ENCODE data around the gene BCAN.
A peak's percentile ranks its signal among the peaks of the same experiment; 100 is the strongest.

BCAN gene, protein sequence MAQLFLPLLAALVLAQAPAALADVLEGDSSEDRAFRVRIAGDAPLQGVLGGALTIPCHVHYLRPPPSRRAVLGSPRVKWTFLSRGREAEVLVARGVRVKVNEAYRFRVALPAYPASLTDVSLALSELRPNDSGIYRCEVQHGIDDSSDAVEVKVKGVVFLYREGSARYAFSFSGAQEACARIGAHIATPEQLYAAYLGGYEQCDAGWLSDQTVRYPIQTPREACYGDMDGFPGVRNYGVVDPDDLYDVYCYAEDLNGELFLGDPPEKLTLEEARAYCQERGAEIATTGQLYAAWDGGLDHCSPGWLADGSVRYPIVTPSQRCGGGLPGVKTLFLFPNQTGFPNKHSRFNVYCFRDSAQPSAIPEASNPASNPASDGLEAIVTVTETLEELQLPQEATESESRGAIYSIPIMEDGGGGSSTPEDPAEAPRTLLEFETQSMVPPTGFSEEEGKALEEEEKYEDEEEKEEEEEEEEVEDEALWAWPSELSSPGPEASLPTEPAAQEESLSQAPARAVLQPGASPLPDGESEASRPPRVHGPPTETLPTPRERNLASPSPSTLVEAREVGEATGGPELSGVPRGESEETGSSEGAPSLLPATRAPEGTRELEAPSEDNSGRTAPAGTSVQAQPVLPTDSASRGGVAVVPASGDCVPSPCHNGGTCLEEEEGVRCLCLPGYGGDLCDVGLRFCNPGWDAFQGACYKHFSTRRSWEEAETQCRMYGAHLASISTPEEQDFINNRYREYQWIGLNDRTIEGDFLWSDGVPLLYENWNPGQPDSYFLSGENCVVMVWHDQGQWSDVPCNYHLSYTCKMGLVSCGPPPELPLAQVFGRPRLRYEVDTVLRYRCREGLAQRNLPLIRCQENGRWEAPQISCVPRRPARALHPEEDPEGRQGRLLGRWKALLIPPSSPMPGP

DNA sequence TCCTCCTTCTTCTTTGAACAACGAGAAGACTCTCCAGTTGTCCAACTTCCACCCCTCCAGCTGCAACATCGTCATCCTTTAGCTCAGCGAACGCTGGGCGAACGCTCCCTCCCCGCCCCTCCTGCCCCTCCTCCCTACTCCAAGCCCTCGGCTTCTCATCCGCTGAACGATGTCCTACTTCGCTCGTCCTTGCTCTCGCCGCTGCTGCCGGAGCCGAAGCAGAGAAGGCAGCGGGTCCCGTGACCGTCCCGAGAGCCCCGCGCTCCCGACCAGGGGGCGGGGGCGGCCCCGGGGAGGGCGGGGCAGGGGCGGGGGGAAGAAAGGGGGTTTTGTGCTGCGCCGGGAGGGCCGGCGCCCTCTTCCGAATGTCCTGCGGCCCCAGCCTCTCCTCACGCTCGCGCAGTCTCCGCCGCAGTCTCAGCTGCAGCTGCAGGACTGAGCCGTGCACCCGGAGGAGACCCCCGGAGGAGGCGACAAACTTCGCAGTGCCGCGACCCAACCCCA lies at the start of gene BCAN:
Gene BCAN, plus strand, starts transcription at position 357 of the 504 bp plus-strand sequence. CDS start 3,938 bp downstream, outside the sequence.
- DNase-seq (ENCODE audit: low spot score in 2 of 2): no peak
- Mint-ChIP-seq H3K36me3 (no peaks in the 10 kb centered on the region), H3K27ac (no peak within 1 kb of the TSS), H3K4me3 (peak within 1 kb of the TSS; percentile 76), H3K9me3 (no peaks in the 10 kb centered on the region), H3K27me3 (peaks cover 53% of the 10 kb centered on the region), H3K4me1 (peaks cover 20% of the 10 kb centered on the region)
- peak; percentile 36 for ATAC-seq (ENCODE audit: low read depth)

DNA sequence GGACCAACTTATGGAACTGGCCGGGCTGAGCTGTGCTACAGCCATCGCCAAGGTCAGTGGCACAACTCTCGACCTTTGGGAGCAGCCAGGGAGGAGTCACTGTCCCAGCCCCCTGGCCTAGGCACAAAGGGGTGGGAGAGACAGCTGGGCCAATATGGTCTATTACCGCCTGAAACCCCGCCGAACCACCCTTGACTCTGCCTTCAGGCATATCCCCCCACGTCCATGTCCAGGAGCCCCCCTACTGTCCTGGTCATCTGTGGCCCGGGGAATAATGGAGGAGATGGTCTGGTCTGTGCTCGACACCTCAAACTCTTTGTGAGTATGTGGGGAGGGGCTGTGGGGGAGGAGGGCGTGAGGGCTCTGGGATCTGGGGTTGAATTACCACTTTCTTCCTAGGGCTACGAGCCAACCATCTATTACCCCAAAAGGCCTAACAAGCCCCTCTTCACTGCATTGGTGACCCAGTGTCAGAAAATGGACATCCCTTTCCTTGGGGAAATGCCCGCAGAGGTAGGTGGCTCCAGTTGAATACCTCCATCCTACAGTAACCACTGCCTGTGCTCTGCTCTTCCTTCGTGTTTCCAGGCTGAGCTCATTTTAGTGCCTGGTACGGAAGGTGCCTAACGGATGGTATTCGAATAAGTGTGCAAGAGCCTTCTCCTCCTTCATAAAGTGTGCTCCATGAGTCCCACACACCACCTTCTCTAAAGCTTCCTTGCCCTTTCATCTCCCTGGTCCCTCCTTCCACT lies 49.6 kb upstream of the BCAN start:
- Mint-ChIP-seq H3K4me3 (peak overlapping the region; percentile 84), H3K36me3 (peaks cover 12% of the 10 kb centered on the region), H3K9me3 (no peaks in the 10 kb centered on the region), H3K27me3 (no peaks in the 10 kb centered on the region), H3K4me1 (peaks cover 19% of the 10 kb centered on the region), H3K27ac (peak overlapping the region; percentile 84)
- no peak for ATAC-seq (ENCODE audit: low read depth)
- no peak for DNase-seq (ENCODE audit: low spot score in 2 of 2)

DNA sequence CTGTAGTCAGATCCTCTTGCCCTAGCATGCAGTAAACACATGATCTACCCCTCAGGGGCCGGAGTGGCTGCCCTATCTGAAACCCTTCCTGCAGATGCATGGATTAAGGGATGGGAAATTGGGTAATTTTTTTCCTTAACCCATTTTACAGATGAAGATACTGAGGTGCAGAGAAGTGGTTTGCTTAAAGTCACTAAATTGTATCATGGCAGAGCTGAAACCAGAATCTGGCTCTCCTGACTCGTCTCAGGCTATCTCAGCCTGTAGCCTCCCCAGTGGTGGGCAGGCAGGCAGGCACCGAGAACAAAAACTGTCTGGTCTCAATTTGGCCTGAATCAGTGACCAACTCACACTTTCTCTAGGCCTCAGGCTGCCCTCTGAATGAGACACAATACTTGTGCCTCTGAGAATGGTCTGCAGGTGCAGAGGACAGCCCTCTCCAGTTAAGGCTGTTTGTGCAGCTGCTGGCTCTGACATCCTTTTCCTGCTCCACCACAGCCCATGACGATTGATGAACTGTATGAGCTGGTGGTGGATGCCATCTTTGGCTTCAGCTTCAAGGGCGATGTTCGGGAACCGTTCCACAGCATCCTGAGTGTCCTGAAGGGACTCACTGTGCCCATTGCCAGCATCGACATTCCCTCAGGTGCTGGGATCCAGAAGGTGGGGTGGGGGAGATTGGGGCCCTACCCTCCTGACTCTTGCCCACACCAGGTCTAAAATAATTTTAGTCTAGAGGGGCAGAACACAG lies 48.8 kb upstream of the BCAN start:
- ATAC-seq (ENCODE audit: low read depth) (no peak), DNase-seq (ENCODE audit: low spot score in 2 of 2) (no peak)
- Mint-ChIP-seq H3K9me3 (no peaks in the 10 kb centered on the region), H3K4me3 (peak overlapping the region; percentile 84), H3K27ac (peak overlapping the region; percentile 5), H3K36me3 (peaks cover 12% of the 10 kb centered on the region), H3K4me1 (peaks cover 19% of the 10 kb centered on the region), H3K27me3 (no peaks in the 10 kb centered on the region)

DNA sequence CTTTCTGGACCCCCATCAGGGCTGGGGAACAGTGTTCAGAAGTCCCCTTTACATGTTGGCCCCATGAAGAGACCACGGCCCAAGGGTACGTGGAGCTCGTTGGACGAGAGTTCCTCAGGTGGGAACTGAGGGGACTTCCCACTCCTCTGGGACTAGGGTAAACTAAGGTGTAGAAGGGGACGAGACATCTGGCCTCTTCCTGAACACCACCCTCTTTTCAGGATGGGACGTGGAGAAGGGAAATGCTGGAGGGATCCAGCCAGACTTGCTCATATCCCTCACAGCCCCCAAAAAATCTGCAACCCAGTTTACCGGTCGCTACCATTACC lies 48.3 kb upstream of the BCAN start:
- H3K27ac Mint-ChIP-seq: no peak overlapping the region
- H3K4me3 Mint-ChIP-seq: no peak overlapping the region
- H3K9me3 Mint-ChIP-seq: no peaks in the 10 kb centered on the region
- H3K4me1 Mint-ChIP-seq: peaks cover 19% of the 10 kb centered on the region
- ATAC-seq (ENCODE audit: low read depth): no peak
- no peak for DNase-seq (ENCODE audit: low spot score in 2 of 2)
- peaks cover 18% of the 10 kb centered on the region for H3K36me3 Mint-ChIP-seq
- no peaks in the 10 kb centered on the region for H3K27me3 Mint-ChIP-seq

DNA sequence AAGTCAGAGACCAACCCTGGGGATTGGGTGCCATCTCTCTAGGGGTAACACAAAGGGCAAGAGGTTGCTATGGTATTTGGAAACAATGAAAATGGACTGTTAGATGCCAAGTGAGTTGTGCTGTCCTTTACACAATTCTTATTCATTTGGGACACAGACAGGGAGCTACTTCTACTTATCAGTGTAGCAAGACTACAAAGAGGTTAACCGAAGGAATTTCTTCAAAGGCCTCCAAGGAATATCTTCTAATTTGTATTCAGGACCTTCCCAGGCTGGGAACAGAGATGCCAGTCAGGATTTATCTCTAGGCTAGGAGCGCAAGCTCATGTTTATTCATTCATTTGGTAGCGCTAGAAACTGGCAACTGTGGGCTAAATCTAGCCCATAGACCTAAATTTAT lies 47.7 kb upstream of the BCAN start:
- Mint-ChIP-seq H3K4me3 (no peak overlapping the region), H3K4me1 (peaks cover 19% of the 10 kb centered on the region), H3K27me3 (no peaks in the 10 kb centered on the region), H3K27ac (no peak overlapping the region), H3K9me3 (no peaks in the 10 kb centered on the region), H3K36me3 (peaks cover 20% of the 10 kb centered on the region)
- no peak for ATAC-seq (ENCODE audit: low read depth)
- DNase-seq (ENCODE audit: low spot score in 2 of 2): no peak

DNA sequence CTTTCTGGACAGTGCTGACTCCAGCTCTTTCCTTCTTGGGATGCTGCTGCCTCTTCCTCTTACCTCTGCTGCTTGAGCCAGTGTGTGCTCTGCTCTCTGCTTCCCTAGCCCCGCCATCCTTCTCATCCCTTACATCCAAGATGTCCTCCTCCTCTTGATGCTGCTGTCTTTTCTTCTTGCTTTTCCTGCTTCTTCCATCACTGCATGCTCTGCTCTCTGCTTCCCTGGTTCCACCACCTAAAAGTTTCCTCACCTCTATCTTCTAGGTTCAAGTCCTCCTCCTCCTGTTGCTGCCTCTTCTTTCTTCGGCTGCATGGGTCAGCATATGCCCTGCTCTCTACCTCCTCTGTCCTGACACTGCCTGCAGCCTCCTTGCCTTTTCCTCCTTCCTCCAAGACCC lies 46.9 kb upstream of the BCAN start:
- no peaks in the 10 kb centered on the region for H3K9me3 Mint-ChIP-seq
- DNase-seq (ENCODE audit: low spot score in 2 of 2) (no peak), ATAC-seq (ENCODE audit: low read depth) (no peak)
- no peak overlapping the region for H3K27ac Mint-ChIP-seq
- H3K4me1 Mint-ChIP-seq: peaks cover 19% of the 10 kb centered on the region
- H3K36me3 Mint-ChIP-seq: peaks cover 20% of the 10 kb centered on the region
- H3K27me3 Mint-ChIP-seq: no peaks in the 10 kb centered on the region
- H3K4me3 Mint-ChIP-seq: no peak overlapping the region

DNA sequence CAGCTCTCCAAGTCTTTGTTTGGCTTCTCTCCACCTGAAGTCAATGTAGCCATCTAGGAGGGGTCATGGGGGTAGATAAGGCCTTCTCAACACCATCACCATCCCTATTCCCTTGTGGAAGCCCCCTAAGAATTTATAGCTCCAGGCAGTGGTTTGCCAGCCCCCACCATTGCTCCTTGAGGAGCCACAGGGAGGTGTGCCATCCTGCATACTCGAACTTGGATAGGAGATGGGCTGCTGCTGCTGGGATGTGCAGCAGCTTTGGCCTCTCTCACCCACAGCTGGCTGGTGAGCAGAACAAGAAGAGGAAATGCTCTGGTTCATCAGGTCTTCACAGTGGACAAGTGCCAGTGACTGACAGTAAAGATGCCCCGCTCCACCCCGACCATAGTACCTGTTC lies 45.5 kb upstream of the BCAN start:
- H3K36me3 Mint-ChIP-seq: peaks cover 20% of the 10 kb centered on the region
- H3K9me3 Mint-ChIP-seq: no peaks in the 10 kb centered on the region
- ATAC-seq (ENCODE audit: low read depth) (no peak), DNase-seq (ENCODE audit: low spot score in 2 of 2) (no peak)
- H3K27me3 Mint-ChIP-seq: no peaks in the 10 kb centered on the region
- H3K27ac Mint-ChIP-seq: peak overlapping the region; percentile 33
- peaks cover 21% of the 10 kb centered on the region for H3K4me1 Mint-ChIP-seq
- no peak overlapping the region for H3K4me3 Mint-ChIP-seq

DNA sequence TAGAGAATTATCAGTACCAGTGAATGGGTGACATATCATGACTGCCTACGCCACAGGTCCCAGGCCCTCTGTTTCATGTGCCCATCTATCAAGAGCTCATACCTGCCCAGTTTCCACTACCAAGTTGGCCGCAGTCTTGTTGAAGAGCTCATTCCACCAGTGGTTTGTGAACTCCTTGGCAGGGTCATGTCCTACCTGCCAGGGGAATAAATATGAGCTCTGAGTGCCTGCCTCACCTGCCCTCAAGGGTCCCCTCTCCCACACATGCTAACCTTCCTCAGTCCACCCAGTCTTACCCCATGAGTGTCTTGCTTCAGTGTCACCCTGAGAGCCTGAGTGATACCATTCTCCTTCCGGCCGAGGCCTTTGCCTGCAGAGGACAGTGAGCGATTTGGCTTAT lies 43.8 kb upstream of the BCAN start:
- H3K9me3 Mint-ChIP-seq: no peaks in the 10 kb centered on the region
- peaks cover 19% of the 10 kb centered on the region for H3K4me1 Mint-ChIP-seq
- peak overlapping the region; percentile 73 for H3K27ac Mint-ChIP-seq
- ATAC-seq (ENCODE audit: low read depth) (no peak), DNase-seq (ENCODE audit: low spot score in 2 of 2) (no peak)
- H3K36me3 Mint-ChIP-seq: peaks cover 20% of the 10 kb centered on the region
- no peak overlapping the region for H3K4me3 Mint-ChIP-seq
- H3K27me3 Mint-ChIP-seq: no peaks in the 10 kb centered on the region

DNA sequence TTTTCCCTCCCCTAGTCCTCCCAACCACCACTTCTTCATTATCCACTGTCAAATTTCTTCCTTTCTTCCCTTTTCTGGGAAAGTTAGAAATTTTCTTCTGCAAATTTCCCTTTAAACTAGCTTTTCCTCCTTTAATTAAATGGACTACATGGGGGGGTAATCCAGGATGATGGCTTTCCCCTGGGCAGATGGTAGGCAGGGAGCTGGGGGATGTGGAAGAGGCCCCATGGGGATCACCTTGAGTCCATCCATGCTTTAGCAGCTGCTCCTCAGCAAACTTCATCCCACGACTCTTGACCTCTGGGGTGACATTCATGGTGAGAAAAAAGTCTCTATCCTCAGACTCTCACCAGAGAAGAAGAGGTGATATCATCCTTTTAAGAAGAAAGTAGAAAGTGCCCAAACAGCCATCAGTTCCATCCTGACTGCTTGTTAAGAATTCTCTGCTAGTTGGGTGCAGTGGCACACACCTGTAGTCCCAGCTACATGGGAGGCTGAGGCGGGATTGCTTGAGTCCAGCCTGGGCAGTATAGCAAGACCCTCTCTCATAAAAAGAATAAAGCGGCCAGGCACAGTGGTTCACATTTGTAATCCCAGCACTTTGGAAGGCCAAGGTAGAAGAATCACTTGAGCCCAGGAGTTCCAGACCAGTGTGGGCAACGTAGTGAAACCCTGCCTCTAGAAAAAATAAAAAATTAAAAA lies 43.0 kb upstream of the BCAN start:
- DNase-seq (ENCODE audit: low spot score in 2 of 2) (no peak), ATAC-seq (ENCODE audit: low read depth) (no peak)
- H3K27ac Mint-ChIP-seq: peak overlapping the region; percentile 73
- peaks cover 20% of the 10 kb centered on the region for H3K36me3 Mint-ChIP-seq
- no peaks in the 10 kb centered on the region for H3K9me3 Mint-ChIP-seq
- H3K4me1 Mint-ChIP-seq: peaks cover 19% of the 10 kb centered on the region
- no peak overlapping the region for H3K4me3 Mint-ChIP-seq
- H3K27me3 Mint-ChIP-seq: no peaks in the 10 kb centered on the region

DNA sequence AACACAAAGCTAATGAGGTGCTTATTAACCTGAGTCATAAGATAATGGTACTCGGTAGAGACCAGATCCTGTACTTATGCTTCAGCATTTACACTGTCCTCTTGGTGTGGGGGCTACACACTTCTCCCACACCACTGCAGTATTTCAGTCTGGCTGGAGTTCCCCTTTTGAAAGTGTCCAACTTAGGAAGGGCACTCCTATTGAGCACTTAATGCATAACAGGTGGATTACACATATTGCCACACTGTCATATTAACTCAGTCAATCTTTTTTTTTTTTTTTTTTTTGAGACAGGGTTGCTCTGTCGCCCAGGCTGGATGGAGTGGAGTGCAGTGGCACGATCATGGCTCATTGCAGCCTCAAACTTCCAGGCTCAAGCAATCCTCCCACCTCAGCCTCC lies 42.1 kb upstream of the BCAN start:
- ATAC-seq (ENCODE audit: low read depth) (peak; percentile 74), DNase-seq (ENCODE audit: low spot score in 2 of 2) (no peak)
- no peaks in the 10 kb centered on the region for H3K9me3 Mint-ChIP-seq
- H3K27me3 Mint-ChIP-seq: no peaks in the 10 kb centered on the region
- H3K36me3 Mint-ChIP-seq: peaks cover 20% of the 10 kb centered on the region
- peak overlapping the region; percentile 92 for H3K27ac Mint-ChIP-seq
- peak overlapping the region; percentile 30 for H3K4me3 Mint-ChIP-seq
- H3K4me1 Mint-ChIP-seq: peaks cover 18% of the 10 kb centered on the region

DNA sequence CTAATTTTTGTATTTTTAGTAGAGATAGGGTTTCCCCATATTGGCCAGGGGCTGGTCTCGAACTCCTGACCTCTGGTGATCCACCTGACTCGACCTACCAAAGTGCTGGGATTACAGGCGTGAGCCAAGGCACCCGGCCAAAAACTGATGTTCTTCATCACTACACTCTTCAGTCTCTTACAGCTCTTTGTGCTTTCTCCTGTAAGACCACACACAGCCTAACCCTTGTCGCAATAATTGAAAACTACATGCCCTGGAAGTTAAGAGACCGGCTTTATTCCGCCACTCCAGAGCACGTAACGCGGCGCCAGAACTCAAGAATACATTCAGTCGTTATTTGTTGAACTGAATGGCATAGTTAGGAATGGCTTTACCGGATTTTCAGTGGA lies 41.2 kb upstream of the BCAN start:
- no peaks in the 10 kb centered on the region for H3K9me3 Mint-ChIP-seq
- peak; percentile 3 for ATAC-seq (ENCODE audit: low read depth)
- peaks cover 14% of the 10 kb centered on the region for H3K36me3 Mint-ChIP-seq
- DNase-seq (ENCODE audit: low spot score in 2 of 2): no peak
- peaks cover 13% of the 10 kb centered on the region for H3K4me1 Mint-ChIP-seq
- H3K27ac Mint-ChIP-seq: peak overlapping the region; percentile 92
- peak overlapping the region; percentile 99 for H3K4me3 Mint-ChIP-seq
- H3K27me3 Mint-ChIP-seq: no peaks in the 10 kb centered on the region

DNA sequence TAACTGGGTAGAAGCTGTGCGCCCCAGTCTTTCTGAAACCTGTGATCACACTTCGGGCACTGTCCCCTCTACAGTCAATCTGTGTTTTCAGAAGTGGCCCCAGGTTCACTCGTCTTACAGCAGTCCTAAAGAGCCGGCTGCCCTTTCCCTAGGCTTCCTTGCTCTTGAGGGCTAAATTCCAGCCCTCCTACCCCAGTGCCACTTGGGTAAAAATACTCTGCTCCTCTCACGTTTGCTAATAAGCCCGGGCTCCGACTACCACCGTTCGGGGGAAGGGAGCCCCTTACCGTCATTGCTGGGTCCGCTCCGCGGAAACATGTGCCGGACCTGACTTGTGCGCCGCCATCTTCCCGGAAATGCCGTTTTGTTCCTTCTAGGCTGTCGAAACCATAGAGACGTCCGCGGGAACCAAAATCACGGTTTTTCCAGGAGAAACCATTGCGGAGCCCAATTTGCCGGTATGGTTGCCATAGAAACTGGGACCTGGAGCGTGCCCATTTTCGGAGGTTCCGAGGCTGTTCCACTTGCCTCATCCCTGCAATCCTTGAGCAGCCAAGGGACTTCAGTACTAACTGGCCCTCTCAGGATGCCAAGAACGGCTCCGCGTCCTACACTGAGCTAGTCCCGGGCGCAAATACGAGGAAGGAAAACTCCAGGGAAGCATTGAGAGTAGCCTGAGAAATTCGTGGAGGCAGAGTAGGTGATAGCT lies 40.6 kb upstream of the BCAN start, which contains the start of gene GPATCH4:
Gene GPATCH4, minus strand, starts transcription at position 358 of the 709 bp plus-strand sequence.
- H3K9me3 Mint-ChIP-seq: no peaks in the 10 kb centered on the region
- H3K4me3 Mint-ChIP-seq: peak within 1 kb of the TSS; percentile 99
- H3K36me3 Mint-ChIP-seq: peaks cover 14% of the 10 kb centered on the region
- no peaks in the 10 kb centered on the region for H3K27me3 Mint-ChIP-seq
- DNase-seq (ENCODE audit: low spot score in 2 of 2) (peak; percentile 66 to 69), ATAC-seq (ENCODE audit: low read depth) (peak; percentile 72)
- H3K4me1 Mint-ChIP-seq: peaks cover 13% of the 10 kb centered on the region
- peak within 1 kb of the TSS; percentile 92 for H3K27ac Mint-ChIP-seq
